ENCODE measurements around the gene UBE2E1.

Gene UBE2E1

GRCh38 chr3:23865595-23866396, 60.0 kb downstream of the UBE2E1 start:
- Histone ChIP-seq H2AFZ (ENCODE audit: low read length) (no peak overlapping the region), H3K9ac (ENCODE audit: low read depth, low read length, poor library complexity, severe bottlenecking) (no peak overlapping the region), H3K36me3 (ENCODE audit: insufficient read depth, low read length) (peaks cover 19% of the 10 kb centered on the region; the same call in 1 of the 2 replicates), H3K27me3 (ENCODE audit: insufficient read depth, low read length, poor library complexity, severe bottlenecking) (no peaks in the 10 kb centered on the region), H4K20me1 (ENCODE audit: insufficient read depth, low read length, poor library complexity, severe bottlenecking) (peaks cover 89% of the 10 kb centered on the region), H3K4me2 (ENCODE audit: low read depth, low read length, poor library complexity, severe bottlenecking) (no peak overlapping the region), H3K4me3 (ENCODE audit: low read length, poor library complexity, severe bottlenecking) (no peak overlapping the region), H3K79me2 (ENCODE audit: insufficient read depth, low read length) (peaks cover 93% of the 10 kb centered on the region), H3K4me1 (ENCODE audit: insufficient read depth, low read length, poor library complexity, severe bottlenecking) (peaks cover 17% of the 10 kb centered on the region), H3K9me3 (ENCODE audit: insufficient read depth, low read depth, low read length) (no peaks in the 10 kb centered on the region), H3F3A (ENCODE audit: low read depth) (no peaks in the 10 kb centered on the region), H3K9me2 (replicated peaks; ENCODE audit: low read depth, low read length) (no peaks in the 10 kb centered on the region)
- TF ChIP-seq EZH2phosphoT487 (IDR thresholded peaks at IDR 0.05; ENCODE audit: borderline replicate concordance): no peak
- no peak for TF ChIP-seq CTCF (conservative IDR thresholded peaks at IDR 0.05; ENCODE audit: low read length)

- TF ChIP-seq EZH2phosphoT487 (IDR thresholded peaks at IDR 0.05; ENCODE audit: borderline replicate concordance): no peak
- TF ChIP-seq CTCF (conservative IDR thresholded peaks at IDR 0.05; ENCODE audit: low read length): peak; percentile 59
- Histone ChIP-seq H3K4me2 (ENCODE audit: low read depth, low read length, poor library complexity, severe bottlenecking) (no peak overlapping the region), H4K20me1 (ENCODE audit: insufficient read depth, low read length, poor library complexity, severe bottlenecking) (peaks cover 75% of the 10 kb centered on the region), H3K9me3 (ENCODE audit: insufficient read depth, low read depth, low read length) (no peaks in the 10 kb centered on the region), H3K4me1 (ENCODE audit: insufficient read depth, low read length, poor library complexity, severe bottlenecking) (peaks cover 17% of the 10 kb centered on the region), H3K4me3 (ENCODE audit: low read length, poor library complexity, severe bottlenecking) (no peak overlapping the region), H3K36me3 (ENCODE audit: insufficient read depth, low read length) (peaks cover 4% of the 10 kb centered on the region; the same call in 1 of the 2 replicates), H3K79me2 (ENCODE audit: insufficient read depth, low read length) (peaks cover 80% of the 10 kb centered on the region), H3K9ac (ENCODE audit: low read depth, low read length, poor library complexity, severe bottlenecking) (no peak overlapping the region), H3K9me2 (replicated peaks; ENCODE audit: low read depth, low read length) (no peaks in the 10 kb centered on the region), H3F3A (ENCODE audit: low read depth) (no peaks in the 10 kb centered on the region), H2AFZ (ENCODE audit: low read length) (no peak overlapping the region), H3K27me3 (ENCODE audit: insufficient read depth, low read length, poor library complexity, severe bottlenecking) (no peaks in the 10 kb centered on the region)
Observed at GRCh38 chr3:23867400-23867799, 61.6 kb downstream of the UBE2E1 start.

GRCh38 chr3:23867838-23868237, 62.1 kb downstream of the UBE2E1 start:
- Histone ChIP-seq H2AFZ (ENCODE audit: low read length) (no peak overlapping the region), H4K20me1 (ENCODE audit: insufficient read depth, low read length, poor library complexity, severe bottlenecking) (peaks cover 71% of the 10 kb centered on the region), H3K9me2 (replicated peaks; ENCODE audit: low read depth, low read length) (no peaks in the 10 kb centered on the region), H3K4me1 (ENCODE audit: insufficient read depth, low read length, poor library complexity, severe bottlenecking) (peaks cover 17% of the 10 kb centered on the region), H3K36me3 (ENCODE audit: insufficient read depth, low read length) (peaks cover 2% of the 10 kb centered on the region; the same call in 1 of the 2 replicates), H3K4me2 (ENCODE audit: low read depth, low read length, poor library complexity, severe bottlenecking) (no peak overlapping the region), H3K9ac (ENCODE audit: low read depth, low read length, poor library complexity, severe bottlenecking) (no peak overlapping the region), H3K79me2 (ENCODE audit: insufficient read depth, low read length) (peaks cover 78% of the 10 kb centered on the region), H3K4me3 (ENCODE audit: low read length, poor library complexity, severe bottlenecking) (no peak overlapping the region), H3K9me3 (ENCODE audit: insufficient read depth, low read depth, low read length) (no peaks in the 10 kb centered on the region), H3F3A (ENCODE audit: low read depth) (no peaks in the 10 kb centered on the region), H3K27me3 (ENCODE audit: insufficient read depth, low read length, poor library complexity, severe bottlenecking) (no peaks in the 10 kb centered on the region)
- TF ChIP-seq EZH2phosphoT487 (IDR thresholded peaks at IDR 0.05; ENCODE audit: borderline replicate concordance) (no peak), CTCF (conservative IDR thresholded peaks at IDR 0.05; ENCODE audit: low read length) (no peak)
